ENCODE results near the gene TSPY1. TPM values are rescaled to one million over a fixed set of nuclear protein-coding genes. Genes with fewer than 3 reads are reported as not detected.
"Not testable (repeated sequence)": the region's sequence is repeated elsewhere in the genome, so short reads cannot be mapped to it uniquely, and the experiment has no call there.

The TSPY1 gene, protein sequence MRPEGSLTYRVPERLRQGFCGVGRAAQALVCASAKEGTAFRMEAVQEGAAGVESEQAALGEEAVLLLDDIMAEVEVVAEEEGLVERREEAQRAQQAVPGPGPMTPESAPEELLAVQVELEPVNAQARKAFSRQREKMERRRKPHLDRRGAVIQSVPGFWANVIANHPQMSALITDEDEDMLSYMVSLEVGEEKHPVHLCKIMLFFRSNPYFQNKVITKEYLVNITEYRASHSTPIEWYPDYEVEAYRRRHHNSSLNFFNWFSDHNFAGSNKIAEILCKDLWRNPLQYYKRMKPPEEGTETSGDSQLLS
- total RNA-seq (2021; ENCODE audit: unreplicated experiment) (not detected), Bru-seq, nascent RNA (not detected), BruChase-seq, experiment 1, labeled RNA remaining after a 6-hour chase (not detected), BruChase-seq, experiment 2, labeled RNA remaining after a 2-hour chase (not detected)
- polyA plus RNA-seq (2012), result not detected in 2 replicates
- long read RNA-seq, result 0 reads

DNA sequence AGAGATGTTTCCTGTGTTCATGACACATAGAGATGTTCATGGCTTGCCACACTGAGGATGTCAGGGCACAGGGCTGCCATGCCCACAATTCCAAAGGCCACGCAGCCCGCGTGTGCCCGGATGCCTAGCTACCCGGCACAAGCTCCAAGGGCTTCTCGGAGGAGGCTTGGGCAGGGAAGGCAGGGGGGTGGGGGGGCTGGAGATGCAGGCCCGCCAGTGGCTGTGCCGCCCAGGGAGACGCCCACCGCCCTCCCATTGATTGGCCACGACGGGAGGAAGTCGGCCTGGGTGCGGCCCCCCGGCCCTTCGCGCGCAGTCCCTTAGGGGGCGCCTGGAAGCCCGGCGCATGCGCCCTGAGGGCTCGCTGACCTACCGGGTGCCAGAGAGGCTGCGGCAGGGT lies at the start of gene TSPY1:
Gene TSPY1, plus strand, starts transcription at position 301 of the 400 bp plus-strand sequence. Its CDS starts 46 bp downstream, at position 347.
- H3K9me2 ChIP-seq (ENCODE audit: insufficient read depth); H3K9ac ChIP-seq (ENCODE audit: low read length); intact Hi-C loops (cut with micrococcal nuclease); H4K20me1 ChIP-seq (ENCODE audit: insufficient read depth); H3K79me2 ChIP-seq (ENCODE audit: insufficient read depth, low read length); H3K9me3 ChIP-seq (ENCODE audit: control insufficient read depth in 1 of 2, insufficient read depth in 1 of 2, low read depth in 1 of 2, low read length in 2 of 2); H3K36me3 ChIP-seq (ENCODE audit: control insufficient read depth in 1 of 2, insufficient read depth in 2 of 2, low read length in 2 of 2); RAD21 ChIA-PET (ENCODE audit: low non-redundant PET in 1 of 2, low total read pairs in 2 of 2, uncharacterized antibody in 2 of 2, unreplicated experiment in 2 of 2); H2AFZ ChIP-seq (ENCODE audit: low read depth, low read length, poor library complexity, severe bottlenecking); H3K27me3 ChIP-seq (ENCODE audit: insufficient read depth, low read length); BruUV-seq (replicated peaks); H3K27ac ChIP-seq (ENCODE audit: low read depth, low read length); ATAC-seq; POLR2A ChIA-PET; DNase-seq (ENCODE audit: low read depth, low spot score); CTCF ChIA-PET; H3K4me3 ChIP-seq (replicated peaks in 1 of 2; ENCODE audit: low read depth in 1 of 2, low read length in 2 of 2); H3K4me2 ChIP-seq (ENCODE audit: low read length); H3K4me1 ChIP-seq (ENCODE audit: control insufficient read depth in 1 of 2, insufficient read depth in 2 of 2, low read length in 2 of 2): not testable (repeated sequence)

- DNase-seq (ENCODE audit: low read depth, low spot score); H4K20me1 ChIP-seq (ENCODE audit: insufficient read depth); H3K4me1 ChIP-seq (ENCODE audit: control insufficient read depth in 1 of 2, insufficient read depth in 2 of 2, low read length in 2 of 2); RAD21 ChIA-PET (ENCODE audit: low non-redundant PET in 1 of 2, low total read pairs in 2 of 2, uncharacterized antibody in 2 of 2, unreplicated experiment in 2 of 2); H3K27ac ChIP-seq (ENCODE audit: low read depth, low read length); BruUV-seq (replicated peaks); H3K9me3 ChIP-seq (ENCODE audit: control insufficient read depth in 1 of 2, insufficient read depth in 1 of 2, low read depth in 1 of 2, low read length in 2 of 2); CTCF ChIA-PET; intact Hi-C loops (cut with micrococcal nuclease); H3K36me3 ChIP-seq (ENCODE audit: control insufficient read depth in 1 of 2, insufficient read depth in 2 of 2, low read length in 2 of 2); H3K4me2 ChIP-seq (ENCODE audit: low read length); H3K9me2 ChIP-seq (ENCODE audit: insufficient read depth); ATAC-seq; POLR2A ChIA-PET; H3K79me2 ChIP-seq (ENCODE audit: insufficient read depth, low read length); H3K4me3 ChIP-seq (replicated peaks in 1 of 2; ENCODE audit: low read depth in 1 of 2, low read length in 2 of 2); H2AFZ ChIP-seq (ENCODE audit: low read depth, low read length, poor library complexity, severe bottlenecking); H3K27me3 ChIP-seq (ENCODE audit: insufficient read depth, low read length); H3K9ac ChIP-seq (ENCODE audit: low read length): not testable (repeated sequence)
These were observed 20.2 kb downstream of the TSPY1 start, which contains the start of gene TSPY9 for GRCh38 chrY:9486967-9487366. TSS of gene TSPY9 (plus strand) at chrY:9487267. CDS start at chrY:9487313, 46 bp downstream.

DNA sequence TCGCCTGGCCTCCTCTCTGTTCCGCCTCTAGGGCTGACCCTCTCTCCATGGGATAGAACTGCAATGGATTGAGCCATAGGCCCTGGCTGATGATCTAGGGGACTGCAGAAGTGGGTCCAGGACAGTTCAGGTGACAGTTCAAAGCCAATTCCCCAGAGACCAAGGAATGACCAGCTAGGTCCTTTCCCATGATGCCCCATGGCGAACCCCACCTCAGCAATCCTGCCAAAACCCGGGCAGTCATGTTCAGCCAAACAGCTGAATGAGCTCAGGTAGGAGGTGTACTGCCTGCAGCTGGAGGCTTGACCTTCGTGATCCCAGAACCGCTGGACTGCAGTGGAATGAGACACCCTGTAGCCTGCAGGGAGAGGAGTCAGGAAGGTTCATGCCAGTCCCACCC lies 37.6 kb downstream of the TSPY1 start:
- H3K9me2 ChIP-seq (ENCODE audit: insufficient read depth); H3K27me3 ChIP-seq (ENCODE audit: insufficient read depth, low read length); H2AFZ ChIP-seq (ENCODE audit: low read depth, low read length, poor library complexity, severe bottlenecking); H3K9me3 ChIP-seq (ENCODE audit: control insufficient read depth in 1 of 2, insufficient read depth in 1 of 2, low read depth in 1 of 2, low read length in 2 of 2); CTCF ChIA-PET; H3K9ac ChIP-seq (ENCODE audit: low read length); DNase-seq (ENCODE audit: low read depth, low spot score); H3K79me2 ChIP-seq (ENCODE audit: insufficient read depth, low read length); BruUV-seq (replicated peaks); H3K27ac ChIP-seq (ENCODE audit: low read depth, low read length); POLR2A ChIA-PET; H4K20me1 ChIP-seq (ENCODE audit: insufficient read depth); H3K4me1 ChIP-seq (ENCODE audit: control insufficient read depth in 1 of 2, insufficient read depth in 2 of 2, low read length in 2 of 2); H3K4me2 ChIP-seq (ENCODE audit: low read length); RAD21 ChIA-PET (ENCODE audit: low non-redundant PET in 1 of 2, low total read pairs in 2 of 2, uncharacterized antibody in 2 of 2, unreplicated experiment in 2 of 2); H3K4me3 ChIP-seq (replicated peaks in 1 of 2; ENCODE audit: low read depth in 1 of 2, low read length in 2 of 2); H3K36me3 ChIP-seq (ENCODE audit: control insufficient read depth in 1 of 2, insufficient read depth in 2 of 2, low read length in 2 of 2); intact Hi-C loops (cut with micrococcal nuclease); ATAC-seq: not testable (repeated sequence)

- H3K9me3 ChIP-seq (ENCODE audit: control insufficient read depth in 1 of 2, insufficient read depth in 1 of 2, low read depth in 1 of 2, low read length in 2 of 2); H3K4me2 ChIP-seq (ENCODE audit: low read length); intact Hi-C loops (cut with micrococcal nuclease); H3K79me2 ChIP-seq (ENCODE audit: insufficient read depth, low read length); BruUV-seq (replicated peaks); H3K4me1 ChIP-seq (ENCODE audit: control insufficient read depth in 1 of 2, insufficient read depth in 2 of 2, low read length in 2 of 2); H3K9ac ChIP-seq (ENCODE audit: low read length); ATAC-seq; H3K36me3 ChIP-seq (ENCODE audit: control insufficient read depth in 1 of 2, insufficient read depth in 2 of 2, low read length in 2 of 2); H3K4me3 ChIP-seq (replicated peaks in 1 of 2; ENCODE audit: low read depth in 1 of 2, low read length in 2 of 2); H4K20me1 ChIP-seq (ENCODE audit: insufficient read depth); H3K27me3 ChIP-seq (ENCODE audit: insufficient read depth, low read length); DNase-seq (ENCODE audit: low read depth, low spot score); H3K27ac ChIP-seq (ENCODE audit: low read depth, low read length); H3K9me2 ChIP-seq (ENCODE audit: insufficient read depth); H2AFZ ChIP-seq (ENCODE audit: low read depth, low read length, poor library complexity, severe bottlenecking); CTCF ChIA-PET; RAD21 ChIA-PET (ENCODE audit: low non-redundant PET in 1 of 2, low total read pairs in 2 of 2, uncharacterized antibody in 2 of 2, unreplicated experiment in 2 of 2); POLR2A ChIA-PET: not testable (repeated sequence)
These were observed 49.5 kb downstream of the TSPY1 start for GRCh38 chrY:9516287-9516686.
